A549 (cell line): ENCODE measurements around the gene PDK2. TPM values are rescaled to one million over a fixed set of nuclear protein-coding genes. Genes with fewer than 3 reads are reported as not detected.

Experiments used
- ATAC-seq, 2 experiments: fragments of 200-7000 bp in 1 of 2; fragments of >200 bp in 1 of 2; cut with Nextera tagmentation in 1 of 2; cut with Tn5 transposase in 1 of 2; 3 replicates each; pipeline versions ENCODE4 v1.8.0 to v1.9.1; 2018 to 2020; ENCODE audit warnings: mild to moderate bottlenecking in 1 of 2, moderate library complexity in 1 of 2
- CTCF ChIA-PET: fragments of 300-600 bp; sonication (Branson Sonifier 250); formaldehyde crosslinking; extraction: SDS; loops from one replicate; lab custom pipeline; 2021; ENCODE audit warnings: antibody characterized with exemption, inconsistent platforms; lab: Yijun Ruan, JAX
- POLR2A ChIA-PET: fragments of 350-600 bp; formaldehyde crosslinking; extraction: SDS; loops from one replicate; lab custom pipeline; 2021; ENCODE audit warnings: antibody characterized with exemption, inconsistent platforms; lab: Yijun Ruan, JAX
- DNase-seq, 2 experiments: peaks; one replicate each; pipeline versions ENCODE4 v3.0.0 to v3.0.0-alpha.2; 2011 to 2016; ENCODE audit warnings: low read depth in 1 of 2, low spot score in 1 of 2
- FAIRE-seq: peaks from 2 replicates; lab custom pipeline; 2011; peaks lifted over from hg19 to GRCh38; lab: Jason Lieb, UNC
- H3K27ac ChIP-seq, 2 experiments: fragments of >200 bp; sonication (Bioruptor Twin); formaldehyde crosslinking; 3 replicates each; pipeline ENCODE4 v1.5.1; 2016 to 2017
- H3K4me1 ChIP-seq: fragments of >200 bp; sonication (Bioruptor Twin); formaldehyde crosslinking; 3 replicates; pipeline ENCODE4 v1.6.1; 2016
- H3K4me2 ChIP-seq: fragments of >200 bp; sonication (Bioruptor Twin); formaldehyde crosslinking; 3 replicates; pipeline ENCODE4 v1.6.1; 2016
- H3K4me3 ChIP-seq: fragments of >200 bp; sonication (Bioruptor Twin); formaldehyde crosslinking; 3 replicates; pipeline ENCODE4 v1.5.1; 2016
- H3K9me3 ChIP-seq: fragments of >200 bp; sonication (Bioruptor Twin); formaldehyde crosslinking; 3 replicates; pipeline ENCODE4 v1.6.1; 2016
- EHMT2 ChIP-seq: fragments of 200-600 bp; sonication (generic); IDR thresholded peaks from 2 replicates; pipeline ENCODE4 v1.6.1; 2016; ENCODE audit warnings: antibody characterized with exemption, low read depth, mild to moderate bottlenecking, moderate library complexity
- EP300 ChIP-seq, 2 experiments: fragments of >200 bp; sonication (Bioruptor Twin); formaldehyde crosslinking; IDR thresholded peaks; 2 replicates in 1 of 2; 3 replicates in 1 of 2; pipeline ENCODE4 v1.6.1; 2016 to 2017
- GATA3 ChIP-seq: IDR thresholded peaks from 2 replicates; pipeline ENCODE4 v1.6.1; 2012; ENCODE audit warnings: borderline replicate concordance
- HOXA7 ChIP-seq: fragments of 250-450 bp; sonication (Bioruptor Pico); IDR thresholded peaks from 2 replicates; pipeline ENCODE4 v1.5.0; 2020; ENCODE audit warnings: mild to moderate bottlenecking, moderate library complexity
- HOXB13 ChIP-seq: fragments of 250-450 bp; sonication (Bioruptor Pico); IDR thresholded peaks from 2 replicates; pipeline ENCODE4 v1.5.0; 2020; ENCODE audit warnings: low read depth, mild to moderate bottlenecking, moderate library complexity
- JUN ChIP-seq, 2 experiments: fragments of >200 bp; sonication (Bioruptor Twin); formaldehyde crosslinking; IDR thresholded peaks; 2 replicates in 1 of 2; 3 replicates in 1 of 2; pipeline ENCODE4 v1.6.1; 2016 to 2017
- KDM1A ChIP-seq: fragments of 200-600 bp; sonication (generic); IDR thresholded peaks from 2 replicates; pipeline ENCODE4 v1.6.1; 2016; ENCODE audit warnings: low read depth, mild to moderate bottlenecking
- MAFK ChIP-seq: fragments of 450-650 bp; IDR thresholded peaks from 2 replicates; pipeline ENCODE4 v1.6.1; 2014; ENCODE audit not compliant: partially characterized antibody
- MAZ ChIP-seq: fragments of 150-350 bp; IDR thresholded peaks from 2 replicates; pipeline ENCODE4 v1.6.1; 2014; ENCODE audit warnings: antibody characterized with exemption, low read depth, low read length, borderline replicate concordance
- NFE2L2 ChIP-seq: fragments of 150-350 bp; conservative IDR thresholded peaks from 2 replicates; pipeline ENCODE4 v1.6.1; 2014; ENCODE audit warnings: low read length
- POLR2AphosphoS2 ChIP-seq: conservative IDR thresholded peaks from 2 replicates; pipeline ENCODE4 v1.6.1; 2012; ENCODE audit warnings: low read length, improper control_type of control experiment, inconsistent platforms
- RFX5 ChIP-seq: fragments of 450-650 bp; IDR thresholded peaks from 2 replicates; pipeline ENCODE4 v1.7.1; 2014; ENCODE audit warnings: antibody characterized with exemption, mild to moderate bottlenecking, moderate library complexity
- SREBF2 ChIP-seq: fragments of 450-650 bp; IDR thresholded peaks from 2 replicates; pipeline ENCODE4 v1.6.1; 2014; ENCODE audit warnings: mild to moderate bottlenecking, moderate library complexity
- TP53 ChIP-seq: fragments of 250-450 bp; sonication (Bioruptor Pico); IDR thresholded peaks from 2 replicates; pipeline ENCODE4 v1.5.0; 2021; ENCODE audit warnings: mild to moderate bottlenecking, moderate library complexity
- ZFP36 ChIP-seq: fragments of 450-650 bp; IDR thresholded peaks from 2 replicates; pipeline ENCODE4 v1.6.1; 2014; ENCODE audit warnings: borderline replicate concordance; ENCODE audit not compliant: partially characterized antibody
- ZSCAN20 ChIP-seq: fragments of 250-450 bp; sonication (Bioruptor Pico); IDR thresholded peaks from 2 replicates; pipeline ENCODE4 v1.8.0; 2022; ENCODE audit warnings: mild to moderate bottlenecking, moderate library complexity
- WGBS: methylation state at CpG from one replicate; pipeline ENCODE4 v1.1.6; 2017; ENCODE audit errors: missing lambda C conversion rate; 5-methylcytosine and 5-hydroxymethylcytosine counted together
- polyA plus RNA-seq, 4 experiments: library from polyadenylated mRNA; depleted of rRNA in 3 of 4; stranded (reverse); fragments of >200 nt; fragmentation: RNase III in 1 of 4; extraction: RNeasy Plus Mini Kit Qiagen cat#74134 plus additional on column Dnase treatment in 1 of 4; gene quantifications; 2 replicates in 3 of 4; 3 replicates in 1 of 4; pipeline ENCODE4 v1.2.3, GENCODE V29; 2011 to 2017
- TF ChIP-seq, protein P1 (sequence below): fragments of 150-350 bp; IDR thresholded peaks from 2 replicates; pipeline ENCODE4 v1.6.1; 2014; ENCODE audit warnings: low read depth, mild to moderate bottlenecking, low read length
- TF ChIP-seq, protein P2 (sequence below): fragments of 450-650 bp; IDR thresholded peaks from 2 replicates; pipeline ENCODE4 v1.6.1; 2014; ENCODE audit warnings: antibody characterized with exemption
- TF ChIP-seq, protein P3 (sequence below): IDR thresholded peaks from 2 replicates; pipeline ENCODE4 v1.6.1; 2012
- TF ChIP-seq, protein P4 (sequence below): IDR thresholded peaks from 2 replicates; pipeline ENCODE4 v1.6.1; 2012; ENCODE audit warnings: low read depth, borderline replicate concordance
- TF ChIP-seq, protein P5 (sequence below): fragments of >200 bp; sonication (Bioruptor Twin); formaldehyde crosslinking; IDR thresholded peaks from 3 replicates; pipeline ENCODE4 v1.5.1; 2016
- TF ChIP-seq, protein P6 (sequence below): IDR thresholded peaks from 2 replicates; pipeline ENCODE4 v1.6.1; 2012

Gene PDK2
- polyA plus RNA-seq, 2 of the 4 experiments (the other 2 are of a cell fraction) = 14.1 to 28.5 TPM

DNA sequence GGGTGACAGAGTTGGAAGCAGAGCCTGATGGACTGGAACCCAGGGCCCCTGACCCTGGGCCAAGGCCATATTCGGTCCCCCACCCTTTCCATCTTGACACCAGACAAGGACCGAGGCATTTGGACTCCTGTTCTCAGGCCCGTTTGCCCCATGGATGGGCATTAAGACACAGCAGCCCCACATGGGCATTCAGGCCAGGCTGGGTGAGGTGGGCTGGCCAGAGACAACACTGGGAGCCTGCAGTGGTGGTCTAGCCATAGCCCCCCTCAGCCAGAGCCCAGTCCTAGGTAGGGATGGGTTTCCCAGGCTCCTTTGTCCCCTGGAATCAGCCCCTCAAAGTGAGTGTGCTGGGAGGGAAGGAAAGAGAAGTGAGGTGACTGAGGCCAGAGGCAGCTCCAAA is 1.6 kb downstream of the PDK2 start:
- no peak overlapping the region for H3K4me2 ChIP-seq
- 59% methylated on average over 3 of the region's 3 CpGs for WGBS
- POLR2A ChIA-PET = no interaction called here
- no peak overlapping the region for H3K4me3 ChIP-seq
- FAIRE-seq = no peak
- H3K4me1 ChIP-seq = peaks cover 38% of the 10 kb centered on the region
- no peak for TF ChIP-seq NFE2L2
- no peak for TF ChIP-seq ZFP36
- TF ChIP-seq HOXB13 (CRISPR knock-in tag) = no peak
- no peak for TF ChIP-seq TP53 (CRISPR knock-in tag)
- TF ChIP-seq POLR2AphosphoS2 = no peak
- TF ChIP-seq GATA3 = no peak
- no peak for TF ChIP-seq EHMT2
- TF ChIP-seq, protein P1, sequence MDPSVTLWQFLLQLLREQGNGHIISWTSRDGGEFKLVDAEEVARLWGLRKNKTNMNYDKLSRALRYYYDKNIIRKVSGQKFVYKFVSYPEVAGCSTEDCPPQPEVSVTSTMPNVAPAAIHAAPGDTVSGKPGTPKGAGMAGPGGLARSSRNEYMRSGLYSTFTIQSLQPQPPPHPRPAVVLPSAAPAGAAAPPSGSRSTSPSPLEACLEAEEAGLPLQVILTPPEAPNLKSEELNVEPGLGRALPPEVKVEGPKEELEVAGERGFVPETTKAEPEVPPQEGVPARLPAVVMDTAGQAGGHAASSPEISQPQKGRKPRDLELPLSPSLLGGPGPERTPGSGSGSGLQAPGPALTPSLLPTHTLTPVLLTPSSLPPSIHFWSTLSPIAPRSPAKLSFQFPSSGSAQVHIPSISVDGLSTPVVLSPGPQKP = no peak
- TF ChIP-seq ZSCAN20 (CRISPR knock-in tag) = no peak
- no peak for TF ChIP-seq RFX5
- TF ChIP-seq MAFK = no peak
- TF ChIP-seq EP300 (IDR thresholded peaks at IDR 0.05) = no peak
- no peak for TF ChIP-seq SREBF2
- no peak for TF ChIP-seq KDM1A
- TF ChIP-seq, protein P2, sequence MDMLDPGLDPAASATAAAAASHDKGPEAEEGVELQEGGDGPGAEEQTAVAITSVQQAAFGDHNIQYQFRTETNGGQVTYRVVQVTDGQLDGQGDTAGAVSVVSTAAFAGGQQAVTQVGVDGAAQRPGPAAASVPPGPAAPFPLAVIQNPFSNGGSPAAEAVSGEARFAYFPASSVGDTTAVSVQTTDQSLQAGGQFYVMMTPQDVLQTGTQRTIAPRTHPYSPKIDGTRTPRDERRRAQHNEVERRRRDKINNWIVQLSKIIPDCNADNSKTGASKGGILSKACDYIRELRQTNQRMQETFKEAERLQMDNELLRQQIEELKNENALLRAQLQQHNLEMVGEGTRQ = no peak
- no peak for TF ChIP-seq JUN (IDR thresholded peaks at IDR 0.05)
- TF ChIP-seq MAZ = no peak
- TF ChIP-seq, protein P3, sequence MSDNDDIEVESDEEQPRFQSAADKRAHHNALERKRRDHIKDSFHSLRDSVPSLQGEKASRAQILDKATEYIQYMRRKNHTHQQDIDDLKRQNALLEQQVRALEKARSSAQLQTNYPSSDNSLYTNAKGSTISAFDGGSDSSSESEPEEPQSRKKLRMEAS = no peak
- TF ChIP-seq HOXA7 (CRISPR knock-in tag) = no peak
- TF ChIP-seq, all 56 proteins: peak for 0
- Histone ChIP-seq H3K9me3 (no peaks in the 10 kb centered on the region), H3K27ac (no peak overlapping the region)
- CTCF ChIA-PET = interaction anchor here (0.9 to 30.9 kb wide), 15 partner anchors 9 to 245 kb away, joined by 3 to 1356 read pairs (median 12); partner anchors contain the start of genes ITGA3, PPP1R9B, SAMD14 and SGCA
- ATAC-seq = no peak
- no peak for DNase-seq

DNA sequence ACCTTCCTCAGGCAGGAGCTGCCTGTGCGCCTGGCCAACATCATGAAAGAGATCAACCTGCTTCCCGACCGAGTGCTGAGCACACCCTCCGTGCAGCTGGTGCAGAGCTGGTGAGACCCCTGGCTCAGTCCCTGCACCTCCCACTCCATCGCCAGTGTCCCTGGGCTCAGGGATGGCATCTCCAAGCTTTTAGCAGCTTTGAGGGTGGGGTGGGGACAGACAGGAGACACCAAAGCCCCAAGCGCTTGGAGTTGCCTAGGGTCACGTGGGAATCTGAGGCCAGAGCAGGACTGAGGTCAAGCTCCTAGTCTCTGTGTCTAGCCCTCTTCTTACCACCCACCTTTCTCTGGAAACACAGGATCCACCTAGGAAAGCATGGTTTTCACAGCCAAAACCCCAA is 2.3 kb downstream of the PDK2 start:
- ChIA-PET POLR2A (no interaction called here), CTCF (interaction anchor here (0.6 to 30.9 kb wide), 10 partner anchors 10 to 199 kb away, joined by 3 to 1356 read pairs (median 24); partner anchors contain the start of genes ITGA3, PPP1R9B and SAMD14)
- H3K4me1 ChIP-seq = peaks cover 45% of the 10 kb centered on the region
- H3K4me3 ChIP-seq = no peak overlapping the region
- H3K9me3 ChIP-seq = no peaks in the 10 kb centered on the region
- TF ChIP-seq ZSCAN20 (CRISPR knock-in tag) = no peak
- TF ChIP-seq, protein P4, sequence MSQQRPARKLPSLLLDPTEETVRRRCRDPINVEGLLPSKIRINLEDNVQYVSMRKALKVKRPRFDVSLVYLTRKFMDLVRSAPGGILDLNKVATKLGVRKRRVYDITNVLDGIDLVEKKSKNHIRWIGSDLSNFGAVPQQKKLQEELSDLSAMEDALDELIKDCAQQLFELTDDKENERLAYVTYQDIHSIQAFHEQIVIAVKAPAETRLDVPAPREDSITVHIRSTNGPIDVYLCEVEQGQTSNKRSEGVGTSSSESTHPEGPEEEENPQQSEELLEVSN = no peak
- no peak for TF ChIP-seq TP53 (CRISPR knock-in tag)
- TF ChIP-seq, protein P5, sequence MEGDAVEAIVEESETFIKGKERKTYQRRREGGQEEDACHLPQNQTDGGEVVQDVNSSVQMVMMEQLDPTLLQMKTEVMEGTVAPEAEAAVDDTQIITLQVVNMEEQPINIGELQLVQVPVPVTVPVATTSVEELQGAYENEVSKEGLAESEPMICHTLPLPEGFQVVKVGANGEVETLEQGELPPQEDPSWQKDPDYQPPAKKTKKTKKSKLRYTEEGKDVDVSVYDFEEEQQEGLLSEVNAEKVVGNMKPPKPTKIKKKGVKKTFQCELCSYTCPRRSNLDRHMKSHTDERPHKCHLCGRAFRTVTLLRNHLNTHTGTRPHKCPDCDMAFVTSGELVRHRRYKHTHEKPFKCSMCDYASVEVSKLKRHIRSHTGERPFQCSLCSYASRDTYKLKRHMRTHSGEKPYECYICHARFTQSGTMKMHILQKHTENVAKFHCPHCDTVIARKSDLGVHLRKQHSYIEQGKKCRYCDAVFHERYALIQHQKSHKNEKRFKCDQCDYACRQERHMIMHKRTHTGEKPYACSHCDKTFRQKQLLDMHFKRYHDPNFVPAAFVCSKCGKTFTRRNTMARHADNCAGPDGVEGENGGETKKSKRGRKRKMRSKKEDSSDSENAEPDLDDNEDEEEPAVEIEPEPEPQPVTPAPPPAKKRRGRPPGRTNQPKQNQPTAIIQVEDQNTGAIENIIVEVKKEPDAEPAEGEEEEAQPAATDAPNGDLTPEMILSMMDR = no peak
- no peak for TF ChIP-seq EP300 (IDR thresholded peaks at IDR 0.05)
- TF ChIP-seq, protein P6, sequence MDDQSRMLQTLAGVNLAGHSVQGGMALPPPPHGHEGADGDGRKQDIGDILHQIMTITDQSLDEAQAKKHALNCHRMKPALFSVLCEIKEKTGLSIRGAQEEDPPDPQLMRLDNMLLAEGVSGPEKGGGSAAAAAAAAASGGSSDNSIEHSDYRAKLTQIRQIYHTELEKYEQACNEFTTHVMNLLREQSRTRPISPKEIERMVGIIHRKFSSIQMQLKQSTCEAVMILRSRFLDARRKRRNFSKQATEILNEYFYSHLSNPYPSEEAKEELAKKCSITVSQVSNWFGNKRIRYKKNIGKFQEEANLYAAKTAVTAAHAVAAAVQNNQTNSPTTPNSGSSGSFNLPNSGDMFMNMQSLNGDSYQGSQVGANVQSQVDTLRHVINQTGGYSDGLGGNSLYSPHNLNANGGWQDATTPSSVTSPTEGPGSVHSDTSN = no peak
- no peak overlapping the region for H3K27ac ChIP-seq
- no peak overlapping the region for H3K4me2 ChIP-seq
- DNase-seq (no peak), ATAC-seq (no peak), FAIRE-seq (no peak)
- WGBS = 87% methylated on average over 7 of the region's 7 CpGs
